ENCODE data around the gene AKIRIN1.

GRCh38 chr1:38997901-38998190, 6.8 kb downstream of the AKIRIN1 start:
- TF ChIP-seq POLR2A (IDR thresholded peaks at IDR 0.05; ENCODE audit: low read length) (no peak), GATA1 (IDR thresholded peaks at IDR 0.05; ENCODE audit: low read depth, low read length) (no peak)

All from erythroblast (primary cell).